ENCODE results near the gene WNT6.

Gene WNT6

GRCh38 chr2:218857371-218858137 lies 2.1 kb upstream of the WNT6 start:
- H3K4me2 ChIP-seq (ENCODE audit: low read depth, low read length) = no peak overlapping the region
- no peaks in the 10 kb centered on the region for H3K9me3 ChIP-seq (replicated peaks; ENCODE audit: insufficient read depth, low read length)
- H3K9ac ChIP-seq (ENCODE audit: low read length) = no peak overlapping the region
- no peaks in the 10 kb centered on the region for H3K79me2 ChIP-seq (ENCODE audit: low read length)
- TF ChIP-seq EZH2phosphoT487 (IDR thresholded peaks at IDR 0.05; ENCODE audit: low read length) = no peak
- no peak for TF ChIP-seq EZH2 (optimal IDR thresholded peaks at IDR 0.05; ENCODE audit: low read depth, low read length)
- TF ChIP-seq, protein P1, sequence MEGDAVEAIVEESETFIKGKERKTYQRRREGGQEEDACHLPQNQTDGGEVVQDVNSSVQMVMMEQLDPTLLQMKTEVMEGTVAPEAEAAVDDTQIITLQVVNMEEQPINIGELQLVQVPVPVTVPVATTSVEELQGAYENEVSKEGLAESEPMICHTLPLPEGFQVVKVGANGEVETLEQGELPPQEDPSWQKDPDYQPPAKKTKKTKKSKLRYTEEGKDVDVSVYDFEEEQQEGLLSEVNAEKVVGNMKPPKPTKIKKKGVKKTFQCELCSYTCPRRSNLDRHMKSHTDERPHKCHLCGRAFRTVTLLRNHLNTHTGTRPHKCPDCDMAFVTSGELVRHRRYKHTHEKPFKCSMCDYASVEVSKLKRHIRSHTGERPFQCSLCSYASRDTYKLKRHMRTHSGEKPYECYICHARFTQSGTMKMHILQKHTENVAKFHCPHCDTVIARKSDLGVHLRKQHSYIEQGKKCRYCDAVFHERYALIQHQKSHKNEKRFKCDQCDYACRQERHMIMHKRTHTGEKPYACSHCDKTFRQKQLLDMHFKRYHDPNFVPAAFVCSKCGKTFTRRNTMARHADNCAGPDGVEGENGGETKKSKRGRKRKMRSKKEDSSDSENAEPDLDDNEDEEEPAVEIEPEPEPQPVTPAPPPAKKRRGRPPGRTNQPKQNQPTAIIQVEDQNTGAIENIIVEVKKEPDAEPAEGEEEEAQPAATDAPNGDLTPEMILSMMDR (IDR thresholded peaks at IDR 0.05; ENCODE audit: low read length) = no peak
- H4K20me1 ChIP-seq (ENCODE audit: insufficient read depth, low read length) = no peaks in the 10 kb centered on the region
- no peaks in the 10 kb centered on the region for H3K9me2 ChIP-seq (replicated peaks; ENCODE audit: insufficient read depth, low read length)
- no peak overlapping the region for H3K27ac ChIP-seq (ENCODE audit: low read length)
- H3K36me3 ChIP-seq (replicated peaks; ENCODE audit: insufficient read depth, low read length) = no peaks in the 10 kb centered on the region
- no peak overlapping the region for H3K4me3 ChIP-seq (ENCODE audit: low read length)
- peaks cover 85% of the 10 kb centered on the region for H3K27me3 ChIP-seq (replicated peaks; ENCODE audit: insufficient read depth, low read length)
- no peaks in the 10 kb centered on the region for H3F3A ChIP-seq (ENCODE audit: insufficient read depth, low read length)
- DNase-seq = no peak
- 0 out of 2 replicates have a peak, but pooled peaks cover 4% of the 10 kb centered on the region for H3K4me1 ChIP-seq (ENCODE audit: low read length)
- H2AFZ ChIP-seq (ENCODE audit: low read length) = no peak overlapping the region

GRCh38 chr2:218858138-218858445 lies 1.5 kb upstream of the WNT6 start:
- no peak overlapping the region for H3K4me2 ChIP-seq (ENCODE audit: low read depth, low read length)
- H2AFZ ChIP-seq (ENCODE audit: low read length) = no peak overlapping the region
- H3K27me3 ChIP-seq (replicated peaks; ENCODE audit: insufficient read depth, low read length) = peaks cover 84% of the 10 kb centered on the region
- no peak for DNase-seq
- TF ChIP-seq EZH2 (optimal IDR thresholded peaks at IDR 0.05; ENCODE audit: low read depth, low read length) (no peak), EZH2phosphoT487 (IDR thresholded peaks at IDR 0.05; ENCODE audit: low read length) (no peak)
- TF ChIP-seq, protein P1 (IDR thresholded peaks at IDR 0.05; ENCODE audit: low read length) = no peak
- H4K20me1 ChIP-seq (ENCODE audit: insufficient read depth, low read length) = no peaks in the 10 kb centered on the region
- 0 out of 2 replicates have a peak, but pooled peaks cover 4% of the 10 kb centered on the region for H3K4me1 ChIP-seq (ENCODE audit: low read length)
- H3F3A ChIP-seq (ENCODE audit: insufficient read depth, low read length) = no peaks in the 10 kb centered on the region
- no peaks in the 10 kb centered on the region for H3K36me3 ChIP-seq (replicated peaks; ENCODE audit: insufficient read depth, low read length)
- no peak overlapping the region for H3K27ac ChIP-seq (ENCODE audit: low read length)
- H3K4me3 ChIP-seq (ENCODE audit: low read length) = no peak overlapping the region
- H3K79me2 ChIP-seq (ENCODE audit: low read length) = no peaks in the 10 kb centered on the region
- H3K9ac ChIP-seq (ENCODE audit: low read length) = no peak overlapping the region
- no peaks in the 10 kb centered on the region for H3K9me3 ChIP-seq (replicated peaks; ENCODE audit: insufficient read depth, low read length)
- H3K9me2 ChIP-seq (replicated peaks; ENCODE audit: insufficient read depth, low read length) = no peaks in the 10 kb centered on the region

DNA sequence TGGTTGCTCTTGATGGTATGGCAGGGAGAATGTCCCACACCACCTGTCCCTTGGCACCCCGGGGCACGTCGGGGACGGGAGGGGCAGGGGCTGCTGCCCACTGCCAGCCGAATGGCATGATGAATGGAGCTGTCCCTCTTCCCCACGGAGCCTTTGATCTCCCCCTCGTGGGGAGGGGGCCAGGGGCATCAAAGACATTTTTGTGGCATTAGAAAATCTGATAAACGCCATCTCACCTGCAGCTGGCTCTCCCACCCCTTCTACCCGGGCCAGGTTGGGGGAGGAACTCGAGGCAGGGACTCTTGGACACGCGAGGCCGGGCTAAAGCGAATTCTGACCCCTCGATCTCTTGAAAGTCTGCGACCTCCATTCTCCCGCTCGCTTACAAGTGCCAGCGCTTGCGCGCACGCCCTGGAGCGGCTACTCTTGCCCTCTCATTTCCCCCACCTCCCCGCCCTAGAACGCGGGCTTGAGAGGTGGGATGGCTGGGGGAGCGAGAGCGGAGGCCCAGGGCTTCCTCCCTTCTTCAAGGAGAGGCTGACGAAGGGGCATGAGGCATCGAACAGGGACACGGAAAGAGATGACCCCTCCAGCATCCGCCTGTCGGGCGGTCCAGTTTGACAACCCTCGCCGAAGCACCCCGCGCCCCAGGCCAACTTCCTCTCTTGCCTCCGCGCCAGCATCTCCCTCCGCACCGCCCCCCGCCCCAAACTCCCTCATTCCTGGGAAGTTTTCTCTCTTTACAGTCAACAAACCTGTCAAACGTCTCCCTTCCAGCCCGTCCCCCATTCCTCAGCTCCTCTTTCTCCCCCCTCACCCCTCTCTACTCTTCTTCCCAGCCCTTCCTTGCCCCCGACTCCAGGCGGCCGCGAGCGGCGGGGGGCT lies 692 bp upstream of the WNT6 start:
- no peak for DNase-seq
- H3K79me2 ChIP-seq (ENCODE audit: low read length) = no peaks in the 10 kb centered on the region
- H3K9me2 ChIP-seq (replicated peaks; ENCODE audit: insufficient read depth, low read length) = no peaks in the 10 kb centered on the region
- H3K4me1 ChIP-seq (ENCODE audit: low read length) = 0 out of 2 replicates have a peak, but pooled peaks cover 4% of the 10 kb centered on the region
- no peak overlapping the region for H3K4me3 ChIP-seq (ENCODE audit: low read length)
- H2AFZ ChIP-seq (ENCODE audit: low read length) = no peak overlapping the region
- H3K36me3 ChIP-seq (replicated peaks; ENCODE audit: insufficient read depth, low read length) = no peaks in the 10 kb centered on the region
- no peak overlapping the region for H3K27ac ChIP-seq (ENCODE audit: low read length)
- peaks cover 76% of the 10 kb centered on the region for H3K27me3 ChIP-seq (replicated peaks; ENCODE audit: insufficient read depth, low read length)
- H3K9me3 ChIP-seq (replicated peaks; ENCODE audit: insufficient read depth, low read length) = no peaks in the 10 kb centered on the region
- TF ChIP-seq, protein P1 (IDR thresholded peaks at IDR 0.05; ENCODE audit: low read length) = no peak
- TF ChIP-seq EZH2phosphoT487 (IDR thresholded peaks at IDR 0.05; ENCODE audit: low read length) (no peak), EZH2 (optimal IDR thresholded peaks at IDR 0.05; ENCODE audit: low read depth, low read length) (peak; percentile 80)
- no peak overlapping the region for H3K9ac ChIP-seq (ENCODE audit: low read length)
- no peaks in the 10 kb centered on the region for H3F3A ChIP-seq (ENCODE audit: insufficient read depth, low read length)
- H4K20me1 ChIP-seq (ENCODE audit: insufficient read depth, low read length) = no peaks in the 10 kb centered on the region
- H3K4me2 ChIP-seq (ENCODE audit: low read depth, low read length) = no peak overlapping the region
